Astrocyte (in vitro differentiated cells and primary cell): ENCODE data around the gene SV2C.

ENCODE experiments used
- CTCF ChIP-seq: IDR thresholded peaks from 2 replicates; pipeline ENCODE4 v1.5.1; 2011; ENCODE audit warnings: low read depth, mild to moderate bottlenecking, inconsistent platforms, low read length, moderate library complexity; ENCODE audit not compliant: insufficient read depth
- EZH2 ChIP-seq: IDR thresholded peaks from 2 replicates; pipeline ENCODE4 v1.6.1; 2012; ENCODE audit warnings: mild to moderate bottlenecking, low read length, inconsistent platforms; ENCODE audit not compliant: insufficient read depth

- TF ChIP-seq EZH2 = no peak
- no peak for TF ChIP-seq CTCF
Observed at GRCh38 chr5:76274571-76274970, 191.4 kb downstream of the SV2C start.
